Measurements from ENCODE around the gene ANGPTL8.

DNA sequence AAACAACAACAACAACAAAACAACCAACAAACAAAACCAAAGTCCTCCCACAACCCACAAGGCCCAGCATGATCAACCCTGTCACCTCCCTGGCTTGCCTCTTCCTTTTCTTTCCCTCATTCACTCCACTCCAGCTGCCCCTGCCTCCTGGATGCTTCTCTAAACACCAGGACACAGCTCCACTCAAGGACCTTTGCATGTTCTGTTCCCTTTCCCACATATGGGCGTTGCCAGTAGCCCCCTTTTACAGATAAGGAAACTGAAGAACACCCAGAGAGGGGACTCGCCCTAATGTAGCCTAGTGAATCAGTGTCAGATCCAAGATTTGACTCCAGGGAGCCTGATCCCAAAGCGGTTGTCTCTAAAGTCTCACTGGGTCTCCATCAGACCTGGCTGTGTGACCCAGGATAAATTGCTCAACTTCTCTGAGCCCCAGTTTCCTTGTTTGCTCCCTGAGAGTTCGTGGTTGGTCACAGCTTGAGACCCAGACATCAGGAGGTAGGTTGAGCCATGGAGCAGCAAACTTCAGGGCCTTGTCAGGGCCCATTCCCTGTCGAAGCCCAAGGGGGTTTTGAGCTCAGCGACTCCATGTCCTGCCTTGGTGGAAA lies 25.9 kb downstream of the ANGPTL8 start:
- TF ChIP-seq CTCF (IDR thresholded peaks at IDR 0.05) (no peak), POLR2AphosphoS5 (IDR thresholded peaks at IDR 0.05) (no peak), POLR2A (IDR thresholded peaks at IDR 0.05) (no peak)
